Lower lobe of right lung (tissue), 2 donors: ENCODE measurements around the gene FAM168B. TPM values are rescaled to one million over a fixed set of nuclear protein-coding genes. Genes with fewer than 3 reads are reported as not detected.

ENCODE experiments used
- ATAC-seq, 2 donors: fragments of 200-7000 bp; cut with Tn5 transposase; one replicate each; pipeline ENCODE4 v1.9.1; 2020 to 2022; ENCODE audit warnings: mild to moderate bottlenecking in 2 of 2, moderate library complexity in 2 of 2
- DNase-seq: peaks from one replicate; pipeline ENCODE4 v3.0.0-alpha.2; 2020
- H3K27ac ChIP-seq: fragments of 200-600 bp; one replicate; pipeline ENCODE4 v1.8.0; 2022
- H3K27me3 ChIP-seq: fragments of 200-600 bp; one replicate; pipeline ENCODE4 v1.8.0; 2022; ENCODE audit warnings: low read depth
- H3K36me3 ChIP-seq: fragments of 200-600 bp; one replicate; pipeline ENCODE4 v1.8.0; 2022; ENCODE audit warnings: mild to moderate bottlenecking
- H3K4me1 ChIP-seq: fragments of 200-600 bp; one replicate; pipeline ENCODE4 v1.8.0; 2022
- H3K4me3 ChIP-seq: fragments of 200-600 bp; one replicate; pipeline ENCODE4 v1.8.0; 2022; ENCODE audit warnings: mild to moderate bottlenecking
- H3K9me3 ChIP-seq: fragments of 200-600 bp; one replicate; pipeline ENCODE4 v1.8.0; 2022
- intact Hi-C: fragments of 100-400 bp; cut with DNase I; formaldehyde crosslinking; loops from one replicate; pipeline ENCODE4 v1.11.0; 2022
- total RNA-seq: library from RNA; stranded (reverse); fragmentation: NEBNext Ultra II Directional; extraction: Animal tissue kit (Norgen Biotek cat#: 25700); gene quantifications from one replicate; pipeline ENCODE4 v1.2.1, GENCODE V29; 2021
- TF ChIP-seq, protein P1 (sequence below): fragments of 200-600 bp; IDR thresholded peaks from one replicate; pipeline ENCODE4 v1.8.0; 2022; ENCODE audit warnings: antibody characterized with exemption, mild to moderate bottlenecking
- donor health status: DM: no; HTN: yes; CAD: no; lungs with severe emphysema.

FAM168B gene
- total RNA-seq, 1 donor from 2014 or later, result 74.1 TPM

DNA sequence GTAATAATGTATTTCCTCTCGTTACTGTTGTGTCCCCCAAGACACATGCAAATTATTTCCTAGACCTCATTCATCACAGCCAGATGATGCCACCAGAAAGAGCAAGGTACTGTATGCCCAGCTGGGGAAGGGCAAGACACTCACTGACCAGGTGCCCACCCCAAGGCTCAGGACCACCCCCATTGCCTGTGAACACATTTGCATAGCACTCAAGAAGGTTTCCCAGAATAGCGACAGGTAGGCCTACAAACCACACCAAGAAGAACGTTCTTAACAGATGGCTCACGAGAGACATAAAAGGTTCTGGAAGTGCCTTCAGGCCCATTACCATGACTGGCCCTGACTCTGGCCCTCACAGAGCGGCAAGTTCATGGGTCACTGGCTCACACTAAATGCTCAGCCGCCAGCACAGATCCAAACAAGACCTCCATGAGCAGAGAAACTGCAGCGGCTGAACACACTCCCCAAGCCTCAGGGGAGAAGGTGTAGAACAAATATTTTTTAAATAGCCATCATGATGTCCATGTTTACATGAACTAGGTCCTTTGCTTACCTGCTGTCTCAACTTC, 44.0 kb downstream of the FAM168B start:
- intact Hi-C loops, result no loop called here
- no peak for ATAC-seq
- H3K9me3 ChIP-seq, result no peaks in the 10 kb centered on the region
- H3K27me3 ChIP-seq, result no peaks in the 10 kb centered on the region
- H3K36me3 ChIP-seq, result peaks cover 84% of the 10 kb centered on the region
- no peak overlapping the region for H3K4me3 ChIP-seq
- no peaks in the 10 kb centered on the region for H3K4me1 ChIP-seq
- DNase-seq, result no peak
- no peak overlapping the region for H3K27ac ChIP-seq
- TF ChIP-seq, protein P1, sequence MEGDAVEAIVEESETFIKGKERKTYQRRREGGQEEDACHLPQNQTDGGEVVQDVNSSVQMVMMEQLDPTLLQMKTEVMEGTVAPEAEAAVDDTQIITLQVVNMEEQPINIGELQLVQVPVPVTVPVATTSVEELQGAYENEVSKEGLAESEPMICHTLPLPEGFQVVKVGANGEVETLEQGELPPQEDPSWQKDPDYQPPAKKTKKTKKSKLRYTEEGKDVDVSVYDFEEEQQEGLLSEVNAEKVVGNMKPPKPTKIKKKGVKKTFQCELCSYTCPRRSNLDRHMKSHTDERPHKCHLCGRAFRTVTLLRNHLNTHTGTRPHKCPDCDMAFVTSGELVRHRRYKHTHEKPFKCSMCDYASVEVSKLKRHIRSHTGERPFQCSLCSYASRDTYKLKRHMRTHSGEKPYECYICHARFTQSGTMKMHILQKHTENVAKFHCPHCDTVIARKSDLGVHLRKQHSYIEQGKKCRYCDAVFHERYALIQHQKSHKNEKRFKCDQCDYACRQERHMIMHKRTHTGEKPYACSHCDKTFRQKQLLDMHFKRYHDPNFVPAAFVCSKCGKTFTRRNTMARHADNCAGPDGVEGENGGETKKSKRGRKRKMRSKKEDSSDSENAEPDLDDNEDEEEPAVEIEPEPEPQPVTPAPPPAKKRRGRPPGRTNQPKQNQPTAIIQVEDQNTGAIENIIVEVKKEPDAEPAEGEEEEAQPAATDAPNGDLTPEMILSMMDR, result no peak

DNA sequence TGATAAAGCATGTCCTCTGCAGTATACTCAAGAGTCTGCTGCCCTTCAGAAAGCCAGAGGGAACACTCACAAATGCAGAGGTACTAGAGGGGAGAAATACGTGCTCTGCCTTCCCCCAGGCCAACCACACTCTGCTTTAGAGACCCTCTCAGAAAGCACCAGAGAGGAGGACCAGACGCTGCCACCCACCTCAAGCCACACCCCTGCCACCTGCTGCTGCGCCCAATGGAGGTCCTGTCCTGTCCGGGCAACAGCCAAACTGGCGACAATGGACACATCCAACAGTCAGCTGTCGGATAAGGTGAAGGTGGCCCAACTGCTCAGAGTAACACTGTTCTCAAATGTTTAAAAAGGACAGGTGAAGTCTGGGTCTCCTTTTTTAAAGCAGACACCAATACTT, 44.6 kb downstream of the FAM168B start:
- no peak overlapping the region for H3K4me3 ChIP-seq
- H3K27me3 ChIP-seq, result no peaks in the 10 kb centered on the region
- DNase-seq, result peak; percentile 30
- H3K4me1 ChIP-seq, result no peaks in the 10 kb centered on the region
- H3K27ac ChIP-seq, result no peak overlapping the region
- intact Hi-C loops, result no loop called here
- H3K36me3 ChIP-seq, result peaks cover 78% of the 10 kb centered on the region
- H3K9me3 ChIP-seq, result no peaks in the 10 kb centered on the region
- TF ChIP-seq, protein P1, result no peak
- ATAC-seq, result no peak

DNA sequence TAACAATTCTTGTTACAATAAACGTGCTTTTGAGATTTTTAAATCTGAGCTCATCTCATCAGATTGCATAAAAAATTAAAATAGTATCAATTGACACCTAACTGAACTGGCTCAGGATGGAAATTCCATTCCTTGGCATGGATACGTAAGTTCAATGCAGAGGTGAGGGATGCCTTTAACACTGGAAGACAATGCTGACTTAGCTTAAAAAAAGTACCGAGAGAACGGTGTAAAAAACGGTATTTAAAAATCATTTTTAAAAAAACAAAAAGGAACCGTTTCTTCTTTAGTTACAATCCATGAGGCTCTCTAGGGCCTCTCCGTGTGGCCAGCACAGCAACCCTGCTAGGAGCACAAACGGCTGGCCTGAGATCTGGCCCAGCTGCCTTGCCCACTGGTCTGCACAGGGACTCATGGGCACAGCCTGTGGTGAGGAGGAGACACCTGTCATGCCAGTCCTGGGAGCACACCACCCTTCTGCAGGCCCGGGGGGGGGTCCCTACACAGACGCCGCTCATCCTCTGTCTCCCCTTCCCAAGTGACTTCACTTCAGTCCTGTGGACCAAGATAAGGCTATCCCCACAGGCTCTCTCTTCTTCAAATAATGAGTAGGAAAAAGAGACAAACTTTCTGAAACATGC, 45.2 kb downstream of the FAM168B start:
- no peak for ATAC-seq
- Histone ChIP-seq H3K27me3 (no peaks in the 10 kb centered on the region), H3K4me3 (no peak overlapping the region), H3K9me3 (no peaks in the 10 kb centered on the region), H3K36me3 (peaks cover 72% of the 10 kb centered on the region), H3K4me1 (no peaks in the 10 kb centered on the region), H3K27ac (no peak overlapping the region)
- intact Hi-C loops, result no loop called here
- peak; percentile 33 for DNase-seq
- TF ChIP-seq, protein P1, result no peak

DNA sequence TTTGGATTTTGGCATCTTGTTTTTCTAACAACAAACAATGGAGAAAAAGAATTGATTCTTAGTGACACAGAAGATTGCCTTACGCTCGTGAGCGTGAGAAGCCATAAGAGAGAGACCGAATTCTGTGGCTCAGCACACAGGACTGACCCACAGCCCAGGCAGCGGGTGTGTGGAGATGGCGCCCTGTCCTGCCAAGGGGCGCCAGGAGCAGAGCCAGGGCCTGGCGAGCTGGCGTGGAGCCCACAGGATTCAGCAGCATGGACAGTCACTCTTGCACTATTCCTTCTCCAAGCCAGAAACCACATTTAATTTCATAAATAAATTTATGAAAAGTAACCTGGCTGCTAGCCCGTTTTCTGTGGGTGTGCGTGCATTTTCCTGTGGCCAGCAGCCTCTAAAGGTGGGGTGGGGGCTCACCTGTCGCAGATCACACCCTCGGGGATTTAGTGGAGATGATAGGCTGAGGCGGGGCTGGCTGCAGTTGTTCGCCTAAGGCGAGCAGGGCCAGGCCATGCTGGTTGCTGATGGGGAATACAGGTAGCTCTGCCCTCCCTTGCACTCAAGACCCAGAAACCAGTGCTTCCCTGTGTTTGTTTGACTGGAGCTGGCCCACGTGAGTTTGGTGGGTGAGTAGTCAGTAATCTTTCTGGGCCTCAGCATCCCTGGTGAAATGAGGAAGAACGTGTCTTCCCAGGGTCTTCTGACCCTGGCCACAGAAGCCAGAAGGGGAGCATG, 46.2 kb downstream of the FAM168B start:
- H3K27ac ChIP-seq, result no peak overlapping the region
- intact Hi-C loops, result no loop called here
- H3K4me3 ChIP-seq, result no peak overlapping the region

DNA sequence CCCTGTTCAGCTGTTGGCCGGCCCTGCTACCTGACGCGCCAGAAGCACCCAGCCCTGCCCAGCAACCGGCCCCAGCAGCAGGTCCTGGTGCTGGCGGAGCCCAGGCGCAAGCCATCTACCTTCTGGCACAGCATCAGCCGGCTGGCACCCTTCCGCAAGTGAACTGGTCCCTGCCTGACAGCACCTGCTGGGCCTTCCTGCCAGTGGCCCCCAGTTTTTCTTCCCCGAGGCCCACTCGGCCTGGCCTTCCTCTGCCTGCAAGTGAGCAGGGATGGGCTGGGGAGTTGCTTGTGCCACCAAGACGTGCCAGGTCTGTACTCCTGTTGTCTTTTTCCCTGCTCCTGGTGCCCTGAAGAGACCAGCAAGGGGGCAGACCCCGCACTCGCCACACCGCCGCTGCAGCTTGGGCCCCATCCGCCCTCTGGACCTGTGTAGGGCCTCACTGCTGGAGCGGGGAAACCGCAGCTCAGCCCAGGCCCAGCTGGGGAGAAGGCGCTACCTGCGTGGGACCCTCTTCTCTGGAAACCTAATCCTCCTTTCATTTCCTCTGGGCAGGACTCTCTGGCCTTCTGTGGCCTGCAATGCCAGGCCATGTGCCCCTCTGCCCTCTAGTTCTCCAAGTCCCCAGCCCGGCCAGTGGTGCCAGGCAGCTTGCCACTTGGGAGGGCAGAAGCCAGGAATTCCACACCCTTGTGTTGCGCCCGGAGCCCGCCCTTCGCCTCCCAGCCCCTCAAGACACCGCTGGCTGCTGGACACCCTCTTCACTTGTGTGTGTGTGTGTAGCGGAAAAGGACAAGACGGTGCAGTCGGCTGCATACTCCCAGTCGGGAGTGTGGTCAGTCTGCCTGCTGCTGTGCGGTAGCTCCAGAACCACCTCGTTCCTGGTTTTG, 47.0 kb downstream of the FAM168B start:
- H3K4me1 ChIP-seq, result no peaks in the 10 kb centered on the region
- no peak for ATAC-seq
- intact Hi-C loops, result no loop called here
- TF ChIP-seq, protein P1, result no peak
- peak; percentile 43 for DNase-seq
- peaks cover 55% of the 10 kb centered on the region for H3K36me3 ChIP-seq
- no peak overlapping the region for H3K4me3 ChIP-seq
- no peak overlapping the region for H3K27ac ChIP-seq
- peaks cover under 1% of the 10 kb centered on the region for H3K27me3 ChIP-seq
- no peaks in the 10 kb centered on the region for H3K9me3 ChIP-seq

More for the DNA sequence above, 46.2 kb downstream of the FAM168B start:
- ATAC-seq (no peak), DNase-seq (peak; percentile 29)
- Histone ChIP-seq H3K27me3 (no peaks in the 10 kb centered on the region), H3K36me3 (peaks cover 63% of the 10 kb centered on the region), H3K4me1 (no peaks in the 10 kb centered on the region), H3K9me3 (no peaks in the 10 kb centered on the region)
- TF ChIP-seq, protein P1, result no peak
